ENCODE data around the gene WFS1. TPM values are rescaled to one million over a fixed set of nuclear protein-coding genes. Genes with fewer than 3 reads are reported as not detected.

WFS1 gene
- total RNA-seq, 4 donors from 2014 or later, result 35.9 to 91.3 (median 38.2) TPM

GRCh38 chr4:6351246-6352000 lies 81.8 kb downstream of the WFS1 start:
- DNase-seq (ENCODE audit: low spot score) (no peak), ATAC-seq (ENCODE audit: low FRiP score) (no peak)
- no peak for TF ChIP-seq CTCF (IDR thresholded peaks at IDR 0.05)

- no peak for TF ChIP-seq CTCF (IDR thresholded peaks at IDR 0.05)
- ATAC-seq (ENCODE audit: low FRiP score) (no peak), DNase-seq (ENCODE audit: low spot score) (no peak)
Observed at GRCh38 chr4:6352031-6352692, 82.5 kb downstream of the WFS1 start.

Other genes with a start within 250 kb of the WFS1 start
- gene JAKMIP1, start 69.3 kb upstream of the WFS1 start, total RNA-seq, result 1 to 10 TPM in 1 of 4 donors, under 1 TPM in 2, not detected in 1; 0.48 to 1.0 (median 0.63) TPM
- gene PPP2R2C, start 202.8 kb downstream of the WFS1 start, total RNA-seq, result 1 to 10 TPM in 1 of 4 donors, under 1 TPM in 3; 0.38 to 1.7 (median 0.68) TPM

Measured in omental fat pad (tissue), 4 donors.